ENCODE results near the gene CELF3.

DNA sequence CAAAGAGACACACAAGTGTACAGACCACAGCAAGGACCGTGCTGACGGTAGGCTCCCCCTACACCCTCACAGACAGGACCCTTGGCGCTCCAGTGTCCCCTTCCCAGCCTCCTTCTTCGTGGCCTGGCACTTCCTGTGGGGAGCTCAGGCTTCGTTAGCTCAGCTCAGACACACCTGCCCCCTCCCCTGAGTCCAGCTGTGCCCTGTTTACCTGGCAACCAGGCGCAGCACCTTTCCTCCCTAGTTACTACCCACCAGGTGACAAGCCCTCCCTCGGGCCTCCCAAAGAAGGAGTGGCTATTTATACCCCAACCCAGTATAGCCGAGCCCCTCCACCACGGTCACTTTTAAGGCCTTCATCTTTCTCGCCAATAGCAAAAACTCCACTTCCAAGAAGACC lies 4.7 kb downstream of the CELF3 start:
- TF ChIP-seq, protein P1, sequence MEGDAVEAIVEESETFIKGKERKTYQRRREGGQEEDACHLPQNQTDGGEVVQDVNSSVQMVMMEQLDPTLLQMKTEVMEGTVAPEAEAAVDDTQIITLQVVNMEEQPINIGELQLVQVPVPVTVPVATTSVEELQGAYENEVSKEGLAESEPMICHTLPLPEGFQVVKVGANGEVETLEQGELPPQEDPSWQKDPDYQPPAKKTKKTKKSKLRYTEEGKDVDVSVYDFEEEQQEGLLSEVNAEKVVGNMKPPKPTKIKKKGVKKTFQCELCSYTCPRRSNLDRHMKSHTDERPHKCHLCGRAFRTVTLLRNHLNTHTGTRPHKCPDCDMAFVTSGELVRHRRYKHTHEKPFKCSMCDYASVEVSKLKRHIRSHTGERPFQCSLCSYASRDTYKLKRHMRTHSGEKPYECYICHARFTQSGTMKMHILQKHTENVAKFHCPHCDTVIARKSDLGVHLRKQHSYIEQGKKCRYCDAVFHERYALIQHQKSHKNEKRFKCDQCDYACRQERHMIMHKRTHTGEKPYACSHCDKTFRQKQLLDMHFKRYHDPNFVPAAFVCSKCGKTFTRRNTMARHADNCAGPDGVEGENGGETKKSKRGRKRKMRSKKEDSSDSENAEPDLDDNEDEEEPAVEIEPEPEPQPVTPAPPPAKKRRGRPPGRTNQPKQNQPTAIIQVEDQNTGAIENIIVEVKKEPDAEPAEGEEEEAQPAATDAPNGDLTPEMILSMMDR (IDR thresholded peaks at IDR 0.05; ENCODE audit: insufficient read depth, low read length), result no peak
- TF ChIP-seq, protein P2, sequence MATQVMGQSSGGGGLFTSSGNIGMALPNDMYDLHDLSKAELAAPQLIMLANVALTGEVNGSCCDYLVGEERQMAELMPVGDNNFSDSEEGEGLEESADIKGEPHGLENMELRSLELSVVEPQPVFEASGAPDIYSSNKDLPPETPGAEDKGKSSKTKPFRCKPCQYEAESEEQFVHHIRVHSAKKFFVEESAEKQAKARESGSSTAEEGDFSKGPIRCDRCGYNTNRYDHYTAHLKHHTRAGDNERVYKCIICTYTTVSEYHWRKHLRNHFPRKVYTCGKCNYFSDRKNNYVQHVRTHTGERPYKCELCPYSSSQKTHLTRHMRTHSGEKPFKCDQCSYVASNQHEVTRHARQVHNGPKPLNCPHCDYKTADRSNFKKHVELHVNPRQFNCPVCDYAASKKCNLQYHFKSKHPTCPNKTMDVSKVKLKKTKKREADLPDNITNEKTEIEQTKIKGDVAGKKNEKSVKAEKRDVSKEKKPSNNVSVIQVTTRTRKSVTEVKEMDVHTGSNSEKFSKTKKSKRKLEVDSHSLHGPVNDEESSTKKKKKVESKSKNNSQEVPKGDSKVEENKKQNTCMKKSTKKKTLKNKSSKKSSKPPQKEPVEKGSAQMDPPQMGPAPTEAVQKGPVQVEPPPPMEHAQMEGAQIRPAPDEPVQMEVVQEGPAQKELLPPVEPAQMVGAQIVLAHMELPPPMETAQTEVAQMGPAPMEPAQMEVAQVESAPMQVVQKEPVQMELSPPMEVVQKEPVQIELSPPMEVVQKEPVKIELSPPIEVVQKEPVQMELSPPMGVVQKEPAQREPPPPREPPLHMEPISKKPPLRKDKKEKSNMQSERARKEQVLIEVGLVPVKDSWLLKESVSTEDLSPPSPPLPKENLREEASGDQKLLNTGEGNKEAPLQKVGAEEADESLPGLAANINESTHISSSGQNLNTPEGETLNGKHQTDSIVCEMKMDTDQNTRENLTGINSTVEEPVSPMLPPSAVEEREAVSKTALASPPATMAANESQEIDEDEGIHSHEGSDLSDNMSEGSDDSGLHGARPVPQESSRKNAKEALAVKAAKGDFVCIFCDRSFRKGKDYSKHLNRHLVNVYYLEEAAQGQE (IDR thresholded peaks at IDR 0.05; ENCODE audit: insufficient replicate concordance, low read depth), result no peak
- no peak for TF ChIP-seq GABPA (IDR thresholded peaks at IDR 0.05; ENCODE audit: low read depth)
- TF ChIP-seq POLR2AphosphoS5 (IDR thresholded peaks at IDR 0.05; ENCODE audit: low read depth), result no peak
- TF ChIP-seq SPI1 (IDR thresholded peaks at IDR 0.05; ENCODE audit: borderline replicate concordance, low read depth), result no peak

Measured in HL-60 (cell line).